GM21576 (cell line): ENCODE results near the gene RFFL.
"Not testable (repeated sequence)": the region's sequence is repeated elsewhere in the genome, so short reads cannot be mapped to it uniquely, and the experiment has no call there.

ENCODE experiments used
- ATAC-seq: cut with Tn5 transposase; IDR thresholded peaks from one replicate; pipeline ENCODE4 v1.9.1; 2021; ENCODE audit warnings: mild to moderate bottlenecking, moderate library complexity; ENCODE audit not compliant: unreplicated experiment

RFFL gene

DNA sequence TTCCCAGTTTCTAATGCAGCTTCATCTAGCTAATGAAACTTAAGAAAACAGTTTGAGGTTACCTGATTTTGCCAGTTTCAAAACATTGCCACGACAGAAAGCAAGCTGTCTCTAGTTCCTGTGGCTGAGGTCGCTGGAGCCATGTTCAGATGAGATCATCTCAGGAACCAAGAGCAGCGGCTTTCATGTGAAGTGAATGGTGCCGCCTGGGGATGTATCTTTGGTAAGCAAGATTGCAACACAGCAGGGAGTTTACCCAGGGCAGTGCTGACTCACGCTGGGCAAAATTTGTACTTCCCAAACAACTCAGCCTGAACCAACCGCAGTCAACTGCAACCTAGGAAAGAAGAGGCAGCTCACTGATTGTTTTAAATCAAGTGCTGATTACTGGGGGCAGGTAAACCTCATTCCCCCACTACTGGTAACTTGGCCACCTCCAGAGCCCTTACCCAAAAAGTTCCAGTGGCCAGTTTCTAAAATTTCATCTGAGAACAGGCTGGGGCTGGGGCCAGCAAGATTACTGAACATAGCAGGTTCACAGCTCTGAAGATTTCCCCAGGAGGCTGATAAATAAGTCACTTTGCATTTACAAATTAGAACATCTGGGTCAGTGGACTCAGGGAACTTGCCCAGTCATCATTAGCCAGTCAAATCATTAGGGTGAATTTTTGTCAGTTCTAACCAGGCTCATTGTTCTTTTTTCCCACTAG lies at the start of gene RFFL:
RFFL (minus strand) TSS at position 194 of the 710 bp plus-strand sequence. CDS start 37,154 bp downstream, outside the sequence.
- ATAC-seq = peak; percentile 88

GRCh38 chr17:35110791-35111190 lies 47.3 kb upstream of the RFFL start:
- ATAC-seq = not testable (repeated sequence)

DNA sequence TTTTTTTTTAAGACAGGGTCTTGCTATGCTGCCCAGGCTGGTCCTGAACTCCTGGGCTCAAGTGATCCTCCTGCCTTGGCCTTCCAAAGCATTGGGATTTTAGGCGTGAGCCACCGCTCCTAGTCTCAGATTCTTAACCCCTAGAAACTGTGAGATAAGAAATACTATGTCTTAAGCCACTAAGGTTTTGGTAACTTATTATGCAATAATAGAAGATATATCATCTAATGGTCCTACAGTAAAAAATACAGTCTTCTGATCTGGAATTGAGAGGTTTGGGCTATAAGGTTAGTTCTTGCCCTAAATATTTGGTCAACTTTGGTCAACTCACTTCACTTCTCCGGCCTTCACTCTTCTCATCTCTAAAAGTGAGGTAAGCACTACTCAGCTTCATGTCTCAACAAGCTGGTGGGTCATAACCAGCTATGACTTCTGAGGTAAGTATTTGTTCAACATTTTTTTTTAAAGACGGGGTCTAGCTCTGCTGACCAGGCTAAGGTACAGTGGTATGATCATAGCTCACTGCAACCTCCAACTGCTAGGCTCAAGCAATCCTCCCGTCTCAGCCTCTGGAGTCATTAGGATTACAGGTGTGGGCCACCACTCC lies 41.4 kb upstream of the RFFL start:
- ATAC-seq = no peak

GRCh38 chr17:35103271-35103670 lies 39.8 kb upstream of the RFFL start:
- no peak for ATAC-seq

DNA sequence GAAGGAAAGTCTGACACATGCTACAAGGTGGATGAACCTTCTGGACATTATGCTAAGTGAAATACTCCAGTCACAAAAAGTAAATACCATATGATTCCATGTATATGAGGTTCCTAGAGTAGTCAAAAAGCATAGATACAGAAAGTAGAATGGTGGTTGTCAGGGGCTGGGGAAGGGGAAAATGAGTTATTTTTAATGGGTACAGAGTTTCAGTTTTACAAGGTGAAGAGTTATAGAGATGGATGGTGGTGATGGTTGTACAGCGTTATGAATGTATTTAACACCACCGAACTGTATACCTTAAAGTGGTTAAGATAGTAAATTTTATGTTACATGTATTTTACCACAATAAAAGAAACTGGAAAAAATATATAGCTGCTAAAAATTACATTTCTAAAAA lies 38.2 kb upstream of the RFFL start:
- ATAC-seq = no peak

GRCh38 chr17:35101036-35101435 lies 37.5 kb upstream of the RFFL start:
- ATAC-seq = no peak

- ATAC-seq = no peak
Measured at GRCh38 chr17:35099908-35100307, 36.4 kb upstream of the RFFL start.

DNA sequence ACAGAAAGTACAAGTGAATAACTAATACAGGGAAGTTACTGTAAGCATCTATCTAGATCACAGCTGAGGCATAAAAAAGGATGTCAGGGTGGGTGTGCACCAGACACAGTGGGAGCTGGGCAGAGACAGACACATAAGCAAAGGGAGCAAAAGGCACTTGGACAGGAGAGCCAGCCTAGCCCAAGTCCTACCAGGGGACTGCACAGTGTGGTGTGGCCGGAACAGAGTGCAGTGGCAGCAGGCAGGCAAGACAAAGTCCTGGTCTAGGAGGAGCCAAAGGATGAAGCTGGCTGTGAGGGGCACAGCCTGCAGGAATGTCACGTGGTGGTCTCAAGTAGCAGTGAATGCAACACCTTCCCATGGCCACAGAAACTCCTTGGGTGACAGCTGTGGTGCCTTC lies 34.3 kb upstream of the RFFL start:
- no peak for ATAC-seq

GRCh38 chr17:35095741-35096140 lies 32.2 kb upstream of the RFFL start:
- ATAC-seq = no peak

- ATAC-seq = no peak
Measured at GRCh38 chr17:35094902-35095301, 31.4 kb upstream of the RFFL start.

DNA sequence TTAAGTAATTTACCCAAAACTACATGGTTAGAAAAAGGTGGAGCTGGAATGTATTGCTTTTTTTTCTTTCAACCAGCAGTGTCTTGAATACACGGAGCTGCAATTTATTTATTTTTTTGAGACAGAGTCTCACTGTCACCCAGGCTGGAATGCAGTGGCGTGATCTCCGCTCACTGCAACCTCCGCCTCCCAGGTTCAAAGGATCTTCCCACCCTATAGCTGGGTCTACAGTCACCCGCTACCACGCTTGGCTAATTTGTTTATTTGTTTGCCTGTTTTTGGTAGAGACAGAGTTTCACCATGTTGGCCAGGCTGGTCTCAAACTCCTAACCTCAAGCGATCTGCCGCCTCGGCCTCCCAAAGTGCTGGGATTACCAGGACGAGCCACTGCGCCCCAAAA lies 27.2 kb upstream of the RFFL start:
- ATAC-seq = not testable (repeated sequence)

GRCh38 chr17:35089586-35090296 lies 26.2 kb upstream of the RFFL start:
- peak; percentile 12 for ATAC-seq

- ATAC-seq = peak; percentile 64
Measured at GRCh38 chr17:35088881-35089585, 25.5 kb upstream of the RFFL start.

- peak; percentile 20 for ATAC-seq
Measured at GRCh38 chr17:35088356-35088880, 24.9 kb upstream of the RFFL start.

- ATAC-seq = no peak
Measured at GRCh38 chr17:35087731-35088355, 24.3 kb upstream of the RFFL start.

DNA sequence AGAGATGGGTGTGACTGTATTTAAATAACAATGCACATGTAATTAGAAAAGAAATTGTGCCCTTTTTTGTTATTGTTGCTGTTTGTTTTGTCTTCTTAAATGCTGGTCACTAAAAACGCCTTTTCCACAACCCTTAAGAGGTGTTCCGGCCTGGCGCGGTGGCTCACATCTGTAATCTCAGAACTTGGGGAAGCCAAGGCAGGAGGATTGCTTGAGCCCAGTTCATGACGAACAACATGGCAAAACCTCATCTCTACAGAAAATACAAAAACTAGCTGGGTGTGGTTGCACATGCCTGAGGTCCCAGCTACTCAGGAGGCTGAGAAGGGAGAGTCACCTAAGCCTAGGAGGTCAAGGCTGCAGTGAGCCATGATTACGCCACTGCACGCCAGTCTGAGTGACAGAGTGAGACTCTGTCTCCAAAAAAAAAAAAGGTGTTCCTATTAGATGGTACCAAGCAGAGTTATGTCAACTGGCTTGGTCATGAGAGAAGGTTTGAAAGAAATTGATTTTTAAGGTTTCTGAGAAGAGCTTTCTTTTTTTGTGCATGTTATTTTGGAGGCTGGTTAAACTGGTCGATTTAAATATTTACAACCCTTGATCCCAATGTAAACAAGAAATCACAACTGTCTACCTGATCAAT lies 23.5 kb upstream of the RFFL start:
- no peak for ATAC-seq

GRCh38 chr17:35086164-35086563 lies 22.7 kb upstream of the RFFL start:
- ATAC-seq = no peak

- no peak for ATAC-seq
Measured at GRCh38 chr17:35084987-35085386, 21.5 kb upstream of the RFFL start.

DNA sequence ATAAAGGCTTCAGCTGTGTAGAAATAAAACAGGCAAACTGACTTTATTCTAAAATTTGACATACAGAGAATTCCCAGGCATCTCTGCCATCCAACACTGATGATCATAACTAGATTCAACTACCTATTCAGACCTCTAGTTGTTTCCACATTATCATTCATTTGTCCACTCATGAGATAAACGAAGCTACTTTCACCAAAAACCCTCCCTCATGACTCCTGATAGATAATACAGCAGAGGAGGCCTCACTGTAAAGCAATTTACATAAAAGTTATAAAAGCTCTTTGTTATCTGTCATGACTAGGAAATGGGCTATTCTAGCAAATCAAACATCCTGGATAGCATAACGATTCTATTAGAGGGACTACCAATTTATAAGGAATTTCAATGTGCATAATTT lies 19.6 kb upstream of the RFFL start:
- ATAC-seq = no peak

- no peak for ATAC-seq
Measured at GRCh38 chr17:35082073-35082657, 18.7 kb upstream of the RFFL start.
